Ecto neural progenitor cell (in vitro differentiated cells): ENCODE data around the gene MS4A15.
"Not testable (repeated sequence)": the region's sequence is repeated elsewhere in the genome, so short reads cannot be mapped to it uniquely, and the experiment has no call there.

Experiments
- DNase-seq: peaks from one replicate; pipeline ENCODE4 v3.0.0-alpha.2; 2018; ENCODE audit warnings: low spot score

Gene MS4A15

DNA sequence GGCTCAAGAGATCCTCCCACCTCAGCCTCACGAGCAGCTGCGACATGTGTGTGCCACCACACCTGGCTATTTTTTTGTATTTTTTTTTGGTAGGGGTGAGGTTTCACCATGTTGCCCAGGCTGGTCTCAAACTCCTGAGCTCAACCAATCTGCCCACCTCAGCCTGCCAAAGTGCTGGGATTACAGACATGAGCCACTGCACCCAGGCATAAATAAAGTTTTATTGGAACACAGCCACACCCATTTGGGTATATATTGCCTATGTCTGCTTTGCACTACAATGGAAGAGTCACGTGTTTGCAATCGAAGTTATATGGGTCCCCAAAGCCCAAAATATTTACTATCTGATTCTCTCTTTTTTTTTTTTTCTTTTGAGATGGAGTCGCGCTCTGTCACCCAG lies 1.8 kb upstream of the MS4A15 start:
- no peak for DNase-seq

DNA sequence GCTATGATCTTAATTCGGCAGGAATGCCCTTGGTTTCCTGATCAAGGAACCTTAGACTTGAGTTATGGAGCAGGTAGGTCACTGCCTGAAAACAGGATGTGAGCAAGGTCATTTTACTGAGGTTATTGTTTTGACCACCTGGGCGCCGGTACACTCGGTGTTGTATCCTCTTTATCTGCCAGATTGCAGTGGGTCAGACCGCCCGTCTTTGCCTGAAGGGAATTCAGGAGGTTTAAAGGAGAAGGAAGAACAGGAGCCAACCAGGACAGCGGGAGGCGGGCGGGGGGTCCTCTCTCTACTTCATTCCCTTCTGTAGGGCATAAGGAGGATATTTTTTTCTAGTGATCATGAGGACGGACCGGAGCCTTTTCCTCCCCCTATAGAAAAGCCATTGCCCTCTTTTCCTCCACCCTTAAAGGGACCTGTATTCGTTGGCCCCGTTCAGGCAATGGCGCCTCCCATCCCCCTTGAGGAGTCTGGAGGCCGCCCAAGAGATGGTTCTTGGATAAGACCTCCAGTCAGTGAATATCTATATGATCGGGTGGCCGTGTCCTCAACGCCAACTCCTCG lies 649 bp downstream of the MS4A15 start:
- DNase-seq = no peak

DNA sequence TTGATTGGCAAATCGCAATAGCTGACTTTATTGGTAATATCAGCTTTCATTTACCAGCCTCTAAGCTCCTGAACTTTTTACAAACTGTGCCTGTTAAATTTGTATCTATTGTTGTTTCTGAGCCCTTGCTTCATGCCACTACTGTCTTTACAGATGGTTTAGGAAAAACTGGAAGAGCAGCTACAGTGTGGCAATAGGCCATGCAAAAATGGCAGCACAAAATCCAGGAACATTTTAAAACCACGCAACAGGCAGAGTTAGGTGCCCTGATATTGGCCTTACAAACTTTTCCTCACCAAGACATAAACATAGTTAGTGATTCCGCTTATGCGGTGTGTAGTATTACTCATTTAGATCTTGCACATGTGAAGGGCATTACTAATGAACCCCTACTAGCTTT lies 2.0 kb downstream of the MS4A15 start:
- not testable (repeated sequence) for DNase-seq

DNA sequence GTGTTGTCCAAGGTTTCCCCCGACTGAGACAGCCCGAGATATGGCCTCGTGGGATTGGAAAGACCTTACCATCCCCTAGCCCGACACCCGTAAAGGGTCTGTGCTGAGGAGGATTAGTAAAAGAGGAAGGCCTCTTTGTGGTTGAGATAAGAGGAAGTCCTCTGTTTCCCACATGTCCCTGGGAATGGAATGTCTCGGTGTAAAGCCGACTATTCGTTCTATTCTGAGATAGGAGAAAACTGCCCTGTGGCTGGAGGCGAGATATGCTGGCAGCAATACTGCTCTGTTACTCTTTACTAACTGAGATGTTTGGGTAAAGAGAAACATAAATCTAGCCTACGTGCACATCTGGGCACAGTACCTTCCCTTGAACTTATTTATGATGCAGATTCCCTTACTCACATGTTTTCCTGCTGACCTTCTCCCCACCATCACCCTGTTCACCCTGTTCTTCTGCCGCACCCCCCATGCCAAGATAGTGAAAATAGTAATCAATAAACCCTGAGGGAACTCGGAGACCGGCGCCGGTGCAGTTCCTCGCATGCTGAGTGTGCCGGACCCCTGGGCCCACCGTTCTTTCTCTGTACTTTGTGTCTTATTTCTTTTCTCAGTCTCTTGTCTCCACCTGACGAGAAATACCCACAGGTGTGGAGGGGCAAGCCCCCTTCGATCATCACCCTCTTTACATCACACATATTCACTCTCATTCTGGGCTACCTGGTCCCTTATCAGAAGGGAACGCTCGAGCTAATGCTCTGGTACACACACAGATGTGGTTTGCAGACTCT lies 3.0 kb downstream of the MS4A15 start:
- not testable (repeated sequence) for DNase-seq

- no peak for DNase-seq
These were observed 4.9 kb downstream of the MS4A15 start for GRCh38 chr11:60761436-60762190.

GRCh38 chr11:60762851-60763691 lies 6.4 kb downstream of the MS4A15 start:
- DNase-seq = no peak

DNA sequence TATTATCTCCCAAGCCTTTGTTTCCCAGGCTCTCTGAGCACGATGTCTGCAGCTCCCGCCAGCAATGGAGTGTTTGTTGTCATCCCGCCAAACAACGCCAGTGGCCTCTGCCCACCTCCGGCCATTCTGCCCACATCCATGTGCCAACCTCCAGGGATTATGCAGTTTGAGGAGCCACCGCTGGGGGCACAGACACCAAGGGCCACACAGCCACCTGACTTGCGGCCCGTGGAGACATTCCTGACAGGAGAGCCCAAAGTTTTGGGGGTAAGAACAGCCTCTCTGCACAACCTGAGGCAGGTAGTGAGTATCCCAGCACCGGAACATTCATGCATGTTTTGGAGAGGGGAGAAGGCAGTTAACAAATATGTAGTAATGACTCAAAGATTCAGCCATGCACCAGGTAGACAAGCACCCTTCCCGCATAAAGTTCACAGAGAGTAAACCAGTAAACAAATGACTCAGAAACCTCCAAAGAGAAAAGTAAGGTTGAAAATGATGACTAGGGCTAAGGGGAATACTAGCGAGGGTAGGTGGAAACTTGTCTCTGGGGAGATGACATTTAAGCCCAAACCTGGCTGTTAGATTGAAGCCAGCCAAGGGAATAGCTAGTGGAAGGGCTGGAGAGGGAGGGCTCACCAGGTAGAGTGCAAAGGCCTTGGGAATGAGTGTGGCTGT lies 7.2 kb downstream of the MS4A15 start:
- DNase-seq = no peak

DNA sequence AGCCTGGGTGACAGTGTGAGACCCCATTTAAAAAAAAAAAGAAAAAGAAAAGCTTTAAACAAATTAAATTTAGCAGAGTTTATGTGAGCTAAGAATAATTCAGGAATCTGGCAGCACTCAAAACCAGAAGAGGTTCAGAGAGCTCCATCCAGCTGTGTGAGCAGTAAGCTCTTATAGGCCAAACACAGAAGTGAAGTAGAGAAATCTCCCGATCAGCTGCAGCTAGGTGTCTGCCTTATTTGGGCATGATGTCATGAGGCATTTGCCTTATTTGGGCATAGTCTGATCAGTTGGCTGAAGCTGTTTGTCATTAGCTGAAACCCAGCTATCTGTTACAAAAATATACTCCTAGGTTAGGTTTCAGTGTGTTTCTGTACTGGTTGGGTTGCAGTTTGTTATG lies 8.2 kb downstream of the MS4A15 start:
- DNase-seq = no peak

- no peak for DNase-seq
These were observed 8.7 kb downstream of the MS4A15 start for GRCh38 chr11:60765355-60765754.

DNA sequence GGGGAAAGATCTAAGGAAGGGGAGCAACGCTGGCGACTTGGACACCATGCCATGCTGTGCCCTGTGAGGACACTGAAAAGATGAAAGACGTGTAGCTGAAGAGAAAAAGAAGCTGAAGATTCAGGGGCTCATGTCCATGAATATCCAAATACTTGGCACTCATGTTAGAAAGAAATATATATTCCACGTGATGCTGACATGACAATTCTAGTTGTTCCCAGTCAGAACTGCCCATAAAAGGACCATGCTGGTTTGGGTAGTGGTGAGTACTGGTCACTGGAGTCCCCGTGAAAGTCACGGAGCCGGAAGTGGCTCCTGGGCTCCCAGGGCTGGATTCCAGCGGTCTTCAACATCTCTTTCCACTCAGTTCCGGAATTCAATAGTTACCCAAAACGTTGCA lies 9.9 kb downstream of the MS4A15 start:
- DNase-seq = no peak

- DNase-seq = no peak
These were observed 10.7 kb downstream of the MS4A15 start for GRCh38 chr11:60767388-60767811.

- no peak for DNase-seq
These were observed 11.5 kb downstream of the MS4A15 start for GRCh38 chr11:60768202-60768601.

- DNase-seq = no peak
These were observed 12.6 kb downstream of the MS4A15 start for GRCh38 chr11:60769273-60769672.

DNA sequence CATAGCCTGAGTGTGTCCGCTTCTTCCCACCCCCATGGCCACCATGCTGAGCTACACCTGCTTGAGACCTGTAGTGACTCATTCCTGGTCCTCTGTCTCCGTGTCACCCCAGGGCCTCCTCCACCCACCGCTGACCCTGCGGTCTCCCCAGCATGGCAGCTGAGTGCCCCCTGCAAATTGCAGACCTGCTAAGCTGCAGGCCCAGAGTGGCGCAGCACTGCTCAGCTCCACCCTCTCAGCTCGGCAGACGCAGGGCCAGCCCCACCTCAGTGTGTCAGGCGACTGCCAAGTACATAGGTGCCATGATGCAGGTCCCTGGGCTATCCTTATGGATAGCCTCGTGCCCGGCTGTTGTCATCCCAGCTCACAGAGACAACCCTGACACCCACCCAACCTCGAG lies 13.1 kb downstream of the MS4A15 start:
- DNase-seq = no peak

- DNase-seq = no peak
These were observed 14.5 kb downstream of the MS4A15 start for GRCh38 chr11:60771146-60771545.

GRCh38 chr11:60771879-60772525 lies 15.3 kb downstream of the MS4A15 start:
- no peak for DNase-seq

DNA sequence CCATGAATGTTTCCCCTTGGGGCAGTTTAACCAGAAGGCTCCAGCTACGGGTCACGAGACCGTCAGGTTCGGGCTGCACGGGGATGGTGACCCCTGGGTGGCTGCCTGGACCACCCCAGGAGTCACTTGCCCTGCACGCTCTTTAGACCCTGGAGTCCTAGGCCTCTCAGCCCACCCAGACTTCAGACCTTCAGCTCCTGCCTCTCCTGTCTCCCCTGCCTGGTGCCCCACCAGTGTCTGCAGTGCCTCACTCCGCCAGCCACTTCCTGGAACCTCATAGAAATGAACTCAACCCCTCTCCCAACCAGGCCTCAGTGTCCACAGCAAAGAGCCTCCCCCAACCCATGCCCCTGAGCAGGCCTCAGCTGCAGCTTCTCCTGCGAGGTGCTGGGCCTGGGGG lies 16.0 kb downstream of the MS4A15 start:
- no peak for DNase-seq

- no peak for DNase-seq
These were observed 18.1 kb downstream of the MS4A15 start for GRCh38 chr11:60774726-60775125.

DNA sequence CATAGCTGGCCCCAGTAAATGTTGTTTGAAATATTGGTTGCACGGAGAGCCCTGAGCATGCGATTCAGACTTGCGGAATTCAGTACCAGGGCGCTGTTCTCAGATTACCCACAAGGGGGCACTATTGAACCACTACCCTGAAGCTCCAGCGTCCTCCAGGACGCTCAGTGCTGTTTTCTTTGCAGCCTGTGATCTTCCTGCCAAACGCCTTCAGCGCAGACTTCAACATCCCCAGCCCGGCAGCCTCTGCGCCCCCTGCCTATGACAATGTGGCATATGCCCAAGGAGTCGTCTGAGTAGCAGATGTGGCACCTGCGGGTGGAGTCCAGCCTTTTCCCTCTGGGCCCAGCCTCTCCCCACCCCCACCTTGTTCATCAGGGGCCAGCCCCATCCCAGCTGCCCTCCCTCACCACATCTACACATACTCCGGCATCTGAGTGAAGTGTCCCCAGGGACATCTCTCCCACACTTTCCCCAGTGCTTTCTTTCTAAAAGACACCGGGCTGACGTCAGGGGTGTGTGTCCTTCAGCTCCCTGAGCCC lies 18.8 kb downstream of the MS4A15 start:
- DNase-seq = peak; percentile 88

- no peak for DNase-seq
These were observed 19.5 kb downstream of the MS4A15 start for GRCh38 chr11:60776167-60776566.

DNA sequence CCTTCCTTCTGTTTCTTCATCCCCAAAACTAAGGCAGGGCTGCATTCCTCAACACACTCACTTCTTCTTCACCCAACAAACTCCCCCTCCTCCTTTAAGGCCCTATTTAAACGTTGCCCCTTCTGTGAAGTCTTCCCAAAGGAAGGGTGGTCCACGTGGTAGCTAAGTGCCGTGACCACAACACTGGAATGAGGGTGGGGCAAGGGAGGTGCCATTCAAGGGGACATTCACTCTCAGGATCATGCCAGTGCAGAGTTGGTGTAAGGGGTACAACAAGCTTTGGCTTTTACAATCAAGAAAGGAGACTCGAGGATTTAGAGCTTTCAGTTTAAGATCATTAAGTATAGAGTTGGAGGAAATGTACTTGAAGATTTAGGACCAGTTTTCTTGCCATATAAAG lies 20.4 kb downstream of the MS4A15 start:
- no peak for DNase-seq
